ENCODE results near the gene INS.

Gene INS

DNA sequence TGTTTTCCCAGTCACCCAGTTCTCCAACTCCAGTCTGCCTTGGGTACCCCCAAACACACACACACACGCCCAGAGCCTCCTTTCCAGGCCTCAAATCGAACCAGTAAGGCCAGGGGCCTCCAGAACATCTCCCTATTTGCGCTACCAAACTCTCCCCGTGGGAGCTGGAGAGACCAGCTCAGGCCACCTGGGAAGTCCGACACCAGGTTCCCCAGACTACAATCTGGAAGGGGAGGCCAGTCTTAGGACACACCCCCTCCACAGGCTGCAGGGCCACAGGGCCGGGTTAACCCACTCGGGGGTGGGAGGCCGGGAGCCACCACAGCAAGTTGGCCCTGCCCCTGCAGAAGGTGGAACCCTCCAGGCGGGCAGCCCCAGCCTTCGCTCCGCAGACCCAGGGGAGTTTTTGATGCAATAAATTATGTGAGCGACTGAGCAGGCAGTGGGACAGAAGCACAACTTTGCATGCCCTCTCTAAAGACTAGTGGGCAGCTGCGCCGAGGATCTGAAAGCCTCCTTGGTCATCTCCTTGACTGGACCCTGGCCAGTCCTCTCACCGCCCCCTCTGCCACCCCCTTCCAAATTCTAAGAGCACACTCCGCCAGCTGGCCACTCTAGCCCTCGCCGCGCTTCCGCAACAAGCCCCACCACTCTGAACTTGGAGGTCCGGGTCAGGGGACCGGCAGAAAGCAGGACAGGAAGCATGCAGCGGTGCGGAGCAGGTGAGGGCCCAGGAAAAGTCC is 24.6 kb downstream of the INS start:
- H3K79me2 ChIP-seq (ENCODE audit: insufficient read depth, low read length), result no peaks in the 10 kb centered on the region
- no peak overlapping the region for H3K4me2 ChIP-seq (ENCODE audit: insufficient read depth, low read length)
- no peak overlapping the region for H3K4me3 ChIP-seq (ENCODE audit: low read depth in 1 of 2, low read length in 2 of 2)
- H3K36me3 ChIP-seq (ENCODE audit: insufficient read depth, low read length), result no peaks in the 10 kb centered on the region
- H3K27me3 ChIP-seq (ENCODE audit: insufficient read depth, low read length, poor library complexity), result peaks cover 6% of the 10 kb centered on the region
- no peaks in the 10 kb centered on the region; the same call in 1 of the 2 replicates for H4K20me1 ChIP-seq (ENCODE audit: insufficient read depth, low read length)
- no peak for DNase-seq
- H3K9me3 ChIP-seq (ENCODE audit: insufficient read depth, low read length, severe bottlenecking), result no peaks in the 10 kb centered on the region
- no peak overlapping the region for H3K9ac ChIP-seq (ENCODE audit: low read depth, low read length)
- H2AFZ ChIP-seq (ENCODE audit: low read depth, low read length), result no peak overlapping the region
- TF ChIP-seq, protein P1, sequence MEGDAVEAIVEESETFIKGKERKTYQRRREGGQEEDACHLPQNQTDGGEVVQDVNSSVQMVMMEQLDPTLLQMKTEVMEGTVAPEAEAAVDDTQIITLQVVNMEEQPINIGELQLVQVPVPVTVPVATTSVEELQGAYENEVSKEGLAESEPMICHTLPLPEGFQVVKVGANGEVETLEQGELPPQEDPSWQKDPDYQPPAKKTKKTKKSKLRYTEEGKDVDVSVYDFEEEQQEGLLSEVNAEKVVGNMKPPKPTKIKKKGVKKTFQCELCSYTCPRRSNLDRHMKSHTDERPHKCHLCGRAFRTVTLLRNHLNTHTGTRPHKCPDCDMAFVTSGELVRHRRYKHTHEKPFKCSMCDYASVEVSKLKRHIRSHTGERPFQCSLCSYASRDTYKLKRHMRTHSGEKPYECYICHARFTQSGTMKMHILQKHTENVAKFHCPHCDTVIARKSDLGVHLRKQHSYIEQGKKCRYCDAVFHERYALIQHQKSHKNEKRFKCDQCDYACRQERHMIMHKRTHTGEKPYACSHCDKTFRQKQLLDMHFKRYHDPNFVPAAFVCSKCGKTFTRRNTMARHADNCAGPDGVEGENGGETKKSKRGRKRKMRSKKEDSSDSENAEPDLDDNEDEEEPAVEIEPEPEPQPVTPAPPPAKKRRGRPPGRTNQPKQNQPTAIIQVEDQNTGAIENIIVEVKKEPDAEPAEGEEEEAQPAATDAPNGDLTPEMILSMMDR (IDR thresholded peaks at IDR 0.05; ENCODE audit: borderline replicate concordance, extremely low read depth, low read length, poor library complexity, severe bottlenecking), result no peak
- TF ChIP-seq EZH2 (IDR thresholded peaks at IDR 0.05; ENCODE audit: borderline replicate concordance, low read depth, low read length, severe bottlenecking), result no peak
- no peak for ATAC-seq (ENCODE audit: insufficient read depth, low read depth)
- no peaks in the 10 kb centered on the region for H3K4me1 ChIP-seq (ENCODE audit: insufficient read depth, low read length)
- no peak overlapping the region for H3K27ac ChIP-seq (ENCODE audit: low read length)

GRCh38 chr11:2135648-2136201 is 25.3 kb downstream of the INS start:
- ATAC-seq (ENCODE audit: insufficient read depth, low read depth), result no peak
- Histone ChIP-seq H3K4me3 (ENCODE audit: low read depth in 1 of 2, low read length in 2 of 2) (no peak overlapping the region), H3K9ac (ENCODE audit: low read depth, low read length) (no peak overlapping the region), H3K79me2 (ENCODE audit: insufficient read depth, low read length) (no peaks in the 10 kb centered on the region), H4K20me1 (ENCODE audit: insufficient read depth, low read length) (no peaks in the 10 kb centered on the region; the same call in 1 of the 2 replicates), H3K4me2 (ENCODE audit: insufficient read depth, low read length) (no peak overlapping the region), H3K27me3 (ENCODE audit: insufficient read depth, low read length, poor library complexity) (peaks cover 6% of the 10 kb centered on the region), H3K4me1 (ENCODE audit: insufficient read depth, low read length) (no peaks in the 10 kb centered on the region), H3K27ac (ENCODE audit: low read length) (no peak overlapping the region), H3K9me3 (ENCODE audit: insufficient read depth, low read length, severe bottlenecking) (no peaks in the 10 kb centered on the region), H2AFZ (ENCODE audit: low read depth, low read length) (no peak overlapping the region), H3K36me3 (ENCODE audit: insufficient read depth, low read length) (no peaks in the 10 kb centered on the region)
- TF ChIP-seq EZH2 (IDR thresholded peaks at IDR 0.05; ENCODE audit: borderline replicate concordance, low read depth, low read length, severe bottlenecking), result no peak
- TF ChIP-seq, protein P1 (IDR thresholded peaks at IDR 0.05; ENCODE audit: borderline replicate concordance, extremely low read depth, low read length, poor library complexity, severe bottlenecking), result no peak
- DNase-seq, result no peak

GRCh38 chr11:2135018-2135569 is 25.9 kb downstream of the INS start:
- no peak overlapping the region for H3K27ac ChIP-seq (ENCODE audit: low read length)
- no peaks in the 10 kb centered on the region for H3K4me1 ChIP-seq (ENCODE audit: insufficient read depth, low read length)
- no peaks in the 10 kb centered on the region; the same call in 1 of the 2 replicates for H4K20me1 ChIP-seq (ENCODE audit: insufficient read depth, low read length)
- ATAC-seq (ENCODE audit: insufficient read depth, low read depth) (no peak), DNase-seq (no peak)
- no peaks in the 10 kb centered on the region for H3K79me2 ChIP-seq (ENCODE audit: insufficient read depth, low read length)
- no peak overlapping the region for H3K4me2 ChIP-seq (ENCODE audit: insufficient read depth, low read length)
- no peak for TF ChIP-seq EZH2 (IDR thresholded peaks at IDR 0.05; ENCODE audit: borderline replicate concordance, low read depth, low read length, severe bottlenecking)
- TF ChIP-seq, protein P1 (IDR thresholded peaks at IDR 0.05; ENCODE audit: borderline replicate concordance, extremely low read depth, low read length, poor library complexity, severe bottlenecking), result no peak
- no peaks in the 10 kb centered on the region for H3K9me3 ChIP-seq (ENCODE audit: insufficient read depth, low read length, severe bottlenecking)
- no peaks in the 10 kb centered on the region for H3K36me3 ChIP-seq (ENCODE audit: insufficient read depth, low read length)
- peaks cover 6% of the 10 kb centered on the region for H3K27me3 ChIP-seq (ENCODE audit: insufficient read depth, low read length, poor library complexity)
- no peak overlapping the region for H2AFZ ChIP-seq (ENCODE audit: low read depth, low read length)
- H3K9ac ChIP-seq (ENCODE audit: low read depth, low read length), result no peak overlapping the region
- no peak overlapping the region for H3K4me3 ChIP-seq (ENCODE audit: low read depth in 1 of 2, low read length in 2 of 2)

Data from DND-41 (cell line).